Lung (tissue), 12 donors: ENCODE results near the gene CAPS2. TPM values are rescaled to one million over a fixed set of nuclear protein-coding genes. Genes with fewer than 3 reads are reported as not detected.

ENCODE experiments used
- ATAC-seq: fragments of 200-7000 bp; cut with Tn5 transposase; one replicate; pipeline ENCODE4 v1.9.1; 2020; ENCODE audit warnings: moderate number of reproducible peaks; ENCODE audit not compliant: insufficient read depth, low FRiP score
- DNase-seq, 3 donors: peaks; one replicate each; pipeline ENCODE4 v3.0.0-alpha.2; 2013 to 2017
- H3K27ac ChIP-seq, 2 donors: one replicate each; pipeline ENCODE4 v1.5.1; 2013; ENCODE audit warnings: mild to moderate bottlenecking in 2 of 2, moderate library complexity in 2 of 2, control low read depth in 1 of 2, inconsistent platforms in 1 of 2, low read depth in 1 of 2, low read length in 1 of 2
- H3K27me3 ChIP-seq, 3 donors: one replicate each; pipeline ENCODE4 v1.5.1; 2013; ENCODE audit warnings: low read length in 2 of 3; ENCODE audit not compliant: control insufficient read depth in 3 of 3, insufficient read depth in 3 of 3
- H3K36me3 ChIP-seq, 4 donors: one replicate each; pipeline ENCODE4 v1.5.1; 2013; ENCODE audit warnings: low read length in 4 of 4, mild to moderate bottlenecking in 1 of 4, moderate library complexity in 1 of 4; ENCODE audit not compliant: control insufficient read depth in 4 of 4, insufficient read depth in 4 of 4
- H3K4me1 ChIP-seq, 5 donors: one replicate each; pipeline ENCODE4 v1.5.1; 2013; ENCODE audit warnings: low read length in 5 of 5, mild to moderate bottlenecking in 2 of 5, moderate library complexity in 1 of 5; ENCODE audit not compliant: control insufficient read depth in 5 of 5, insufficient read depth in 5 of 5
- H3K4me3 ChIP-seq: one replicate; pipeline ENCODE4 v1.5.1; 2013; ENCODE audit warnings: mild to moderate bottlenecking, control low read depth, moderate library complexity
- H3K9ac ChIP-seq, 2 donors: one replicate each; pipeline ENCODE4 v1.5.1; 2013; ENCODE audit warnings: low read length in 2 of 2, control low read depth in 1 of 2; ENCODE audit not compliant: insufficient read depth in 1 of 2
- H3K9me3 ChIP-seq, 4 donors: one replicate each; pipeline ENCODE4 v1.5.1; 2013; ENCODE audit warnings: low read length in 3 of 4, mild to moderate bottlenecking in 1 of 4, moderate library complexity in 1 of 4; ENCODE audit not compliant: control insufficient read depth in 4 of 4, insufficient read depth in 3 of 4
- CTCF ChIP-seq: IDR thresholded peaks from 2 replicates; pipeline ENCODE4 v1.5.1; 2012; ENCODE audit warnings: mild to moderate bottlenecking; ENCODE audit errors: control extremely low read depth, extremely low read depth
- WGBS, 2 donors: extraction: QIAGEN DNeasy Blood & Tissue Kit; methylation state at CpG; one replicate each; pipeline ENCODE4 v1.1.7; 2013; 5-methylcytosine and 5-hydroxymethylcytosine counted together
- polyA plus RNA-seq, 2 donors: library from polyadenylated mRNA; stranded (reverse); fragments of 200-250 nt; gene quantifications; one replicate each; pipeline ENCODE4 v1.2.1, GENCODE V29; 2013
- total RNA-seq, 2 donors: library from RNA; depleted of rRNA in 1 of 2; stranded (reverse); fragments of >200 nt in 1 of 2; gene quantifications; one replicate each; pipeline ENCODE4 v1.2.1, GENCODE V29; 2014 to 2021
- donor health status: control.
- donor health status: control.
- donor health status: Bipolar disorder and iron deficiency.
- donor health status: healthy.
- donor health status: DM: yes; HTN: yes; CAD: no.

The CAPS2 gene
- total and polyA plus RNA-seq, 4 donors: 2.5 to 11.9 (median 7.4) TPM

GRCh38 chr12:75269209-75269608 is 60.9 kb downstream of the CAPS2 start:
- ATAC-seq: no peak
- H3K4me1 ChIP-seq: no peaks in the 10 kb centered on the region
- H3K4me3 ChIP-seq: no peak overlapping the region
- no peak for DNase-seq
- no peaks in the 10 kb centered on the region for H3K27me3 ChIP-seq
- WGBS, 2 donors: 64 to 74% methylated on average over 2 of the region's 2 CpGs
- no peak overlapping the region for H3K9ac ChIP-seq
- TF ChIP-seq CTCF: no peak
- H3K36me3 ChIP-seq: no peaks in the 10 kb centered on the region
- peaks cover 0 to 3% (median 0%) of the 10 kb centered on the region in 4 donors for H3K9me3 ChIP-seq
- no peak overlapping the region for H3K27ac ChIP-seq

GRCh38 chr12:75260316-75260715 is 69.8 kb downstream of the CAPS2 start:
- H3K27ac ChIP-seq: no peak overlapping the region
- no peaks in the 10 kb centered on the region for H3K27me3 ChIP-seq
- H3K36me3 ChIP-seq: no peaks in the 10 kb centered on the region
- H3K4me1 ChIP-seq: peaks cover 0 to 6% (median 0%) of the 10 kb centered on the region in 5 donors
- H3K4me3 ChIP-seq: no peak overlapping the region
- WGBS, 2 donors: 79 to 86% methylated on average over 2 of the region's 2 CpGs
- H3K9me3 ChIP-seq: peaks cover 0 to under 1% (median 0%) of the 10 kb centered on the region in 4 donors
- ATAC-seq: no peak
- DNase-seq: no peak
- no peak for TF ChIP-seq CTCF
- no peak overlapping the region for H3K9ac ChIP-seq

GRCh38 chr12:75259143-75259542 is 71.0 kb downstream of the CAPS2 start:
- no peak overlapping the region for H3K9ac ChIP-seq
- WGBS, 2 donors: 67 to 70% methylated on average over 1 of the region's 1 CpG
- no peak for ATAC-seq
- H3K27ac ChIP-seq: no peak overlapping the region
- H3K4me3 ChIP-seq: no peak overlapping the region
- DNase-seq: no peak
- H3K9me3 ChIP-seq: no peaks in the 10 kb centered on the region
- TF ChIP-seq CTCF: no peak
- H3K36me3 ChIP-seq: no peaks in the 10 kb centered on the region
- H3K27me3 ChIP-seq: no peaks in the 10 kb centered on the region
- peaks cover 0 to 6% (median 0%) of the 10 kb centered on the region in 5 donors for H3K4me1 ChIP-seq

- WGBS, 2 donors: 64 to 81% methylated on average over 2 of the region's 2 CpGs
These were observed 72.6 kb downstream of the CAPS2 start for GRCh38 chr12:75257510-75257909.

More at GRCh38 chr12:75257510-75257909, 72.6 kb downstream of the CAPS2 start:
- H3K27me3 ChIP-seq: no peaks in the 10 kb centered on the region
- no peak overlapping the region for H3K9ac ChIP-seq
- H3K36me3 ChIP-seq: no peaks in the 10 kb centered on the region
- no peaks in the 10 kb centered on the region for H3K9me3 ChIP-seq
- no peak for ATAC-seq
- peak in 2 of 3 donors; percentile 7 to 21 for DNase-seq
- no peak for TF ChIP-seq CTCF
- peaks cover 0 to 6% (median 0%) of the 10 kb centered on the region in 5 donors for H3K4me1 ChIP-seq
- no peak overlapping the region for H3K27ac ChIP-seq
- H3K4me3 ChIP-seq: no peak overlapping the region
